ENCODE results near the gene STK11. TPM values are rescaled to one million over a fixed set of nuclear protein-coding genes. Genes with fewer than 3 reads are reported as not detected.

Gene STK11
- total RNA-seq, 4 donors from 2014 or later, result 98.4 to 135 (median 117) TPM

DNA sequence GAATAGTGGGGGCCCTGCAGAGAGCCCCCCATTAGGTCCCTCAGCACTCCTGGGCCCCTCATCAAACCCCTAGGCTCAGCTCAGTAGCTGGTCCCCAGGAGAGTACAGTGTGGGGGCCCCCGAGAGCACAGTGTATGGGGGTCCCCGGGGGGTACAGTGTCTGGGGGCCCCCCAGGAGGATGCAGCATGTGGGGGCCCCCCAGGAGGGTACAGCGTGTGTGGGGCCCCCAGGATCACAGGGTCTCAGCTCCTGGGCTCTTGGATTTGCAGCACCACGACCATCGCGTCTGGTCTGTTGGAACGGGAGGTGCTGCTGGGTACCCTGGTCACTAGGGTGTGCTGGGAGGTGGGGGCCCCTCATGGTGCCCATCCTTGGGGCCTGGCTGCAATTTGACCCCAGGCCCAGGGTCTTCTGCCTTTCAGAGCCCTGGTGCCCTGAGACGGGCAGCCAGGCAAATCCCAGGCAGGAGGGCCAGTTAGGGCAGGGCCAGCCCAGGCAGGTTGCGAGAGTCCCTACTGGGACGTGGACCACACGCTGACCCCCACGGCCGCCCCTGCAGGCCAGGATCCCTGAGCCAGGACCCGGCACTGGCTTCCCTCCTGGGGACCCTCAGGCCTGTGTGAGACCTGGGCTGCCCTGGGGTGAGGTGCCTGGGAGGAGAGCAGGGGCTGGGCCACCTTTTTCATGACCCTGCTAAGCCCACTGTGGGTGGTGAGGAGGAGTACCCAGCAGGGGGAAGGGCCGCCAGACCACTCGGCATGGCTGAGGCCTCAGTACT lies 18.7 kb downstream of the STK11 start:
- Histone ChIP-seq H3K27ac (no peak overlapping the region), H3K36me3 (peaks cover 0 to 84% (median 0%) of the 10 kb centered on the region in 3 donors), H3K27me3 (no peaks in the 10 kb centered on the region), H3K4me3 (no peak overlapping the region), H3K4me1 (no peaks in the 10 kb centered on the region), H3K9me3 (no peaks in the 10 kb centered on the region)
- TF ChIP-seq, protein P1, sequence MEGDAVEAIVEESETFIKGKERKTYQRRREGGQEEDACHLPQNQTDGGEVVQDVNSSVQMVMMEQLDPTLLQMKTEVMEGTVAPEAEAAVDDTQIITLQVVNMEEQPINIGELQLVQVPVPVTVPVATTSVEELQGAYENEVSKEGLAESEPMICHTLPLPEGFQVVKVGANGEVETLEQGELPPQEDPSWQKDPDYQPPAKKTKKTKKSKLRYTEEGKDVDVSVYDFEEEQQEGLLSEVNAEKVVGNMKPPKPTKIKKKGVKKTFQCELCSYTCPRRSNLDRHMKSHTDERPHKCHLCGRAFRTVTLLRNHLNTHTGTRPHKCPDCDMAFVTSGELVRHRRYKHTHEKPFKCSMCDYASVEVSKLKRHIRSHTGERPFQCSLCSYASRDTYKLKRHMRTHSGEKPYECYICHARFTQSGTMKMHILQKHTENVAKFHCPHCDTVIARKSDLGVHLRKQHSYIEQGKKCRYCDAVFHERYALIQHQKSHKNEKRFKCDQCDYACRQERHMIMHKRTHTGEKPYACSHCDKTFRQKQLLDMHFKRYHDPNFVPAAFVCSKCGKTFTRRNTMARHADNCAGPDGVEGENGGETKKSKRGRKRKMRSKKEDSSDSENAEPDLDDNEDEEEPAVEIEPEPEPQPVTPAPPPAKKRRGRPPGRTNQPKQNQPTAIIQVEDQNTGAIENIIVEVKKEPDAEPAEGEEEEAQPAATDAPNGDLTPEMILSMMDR (IDR thresholded peaks at IDR 0.05), result no peak
- TF ChIP-seq POLR2A (IDR thresholded peaks at IDR 0.05), result no peak
- DNase-seq, result no peak

DNA sequence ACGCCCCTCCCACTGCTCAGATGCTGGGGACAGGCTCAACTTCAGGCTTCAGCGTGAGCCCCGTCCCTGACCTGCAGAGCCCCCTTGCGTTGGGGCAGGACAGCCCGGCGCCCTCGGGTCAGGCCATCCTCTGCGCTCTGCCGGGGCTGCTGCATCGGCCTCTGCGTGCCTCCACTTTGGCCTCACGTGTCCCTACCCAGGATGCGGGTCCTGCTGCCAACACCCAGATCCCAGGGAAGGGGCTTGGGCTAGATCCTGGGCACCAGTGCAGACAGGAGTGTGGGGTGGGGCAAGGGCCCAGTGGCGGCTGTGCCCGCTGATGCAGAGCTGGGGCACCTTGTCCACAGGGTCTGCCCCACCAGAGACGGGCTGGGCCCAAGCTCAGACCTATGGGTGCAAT lies 19.3 kb downstream of the STK11 start:
- H3K4me3 ChIP-seq, result no peak overlapping the region
- H3K27me3 ChIP-seq, result no peaks in the 10 kb centered on the region
- H3K36me3 ChIP-seq, result peaks cover 0 to 81% (median 0%) of the 10 kb centered on the region in 3 donors
- TF ChIP-seq, protein P1 (IDR thresholded peaks at IDR 0.05), result no peak
- TF ChIP-seq POLR2A (IDR thresholded peaks at IDR 0.05), result no peak
- no peak overlapping the region for H3K27ac ChIP-seq
- H3K9me3 ChIP-seq, result no peaks in the 10 kb centered on the region
- no peaks in the 10 kb centered on the region for H3K4me1 ChIP-seq
- DNase-seq, result no peak

DNA sequence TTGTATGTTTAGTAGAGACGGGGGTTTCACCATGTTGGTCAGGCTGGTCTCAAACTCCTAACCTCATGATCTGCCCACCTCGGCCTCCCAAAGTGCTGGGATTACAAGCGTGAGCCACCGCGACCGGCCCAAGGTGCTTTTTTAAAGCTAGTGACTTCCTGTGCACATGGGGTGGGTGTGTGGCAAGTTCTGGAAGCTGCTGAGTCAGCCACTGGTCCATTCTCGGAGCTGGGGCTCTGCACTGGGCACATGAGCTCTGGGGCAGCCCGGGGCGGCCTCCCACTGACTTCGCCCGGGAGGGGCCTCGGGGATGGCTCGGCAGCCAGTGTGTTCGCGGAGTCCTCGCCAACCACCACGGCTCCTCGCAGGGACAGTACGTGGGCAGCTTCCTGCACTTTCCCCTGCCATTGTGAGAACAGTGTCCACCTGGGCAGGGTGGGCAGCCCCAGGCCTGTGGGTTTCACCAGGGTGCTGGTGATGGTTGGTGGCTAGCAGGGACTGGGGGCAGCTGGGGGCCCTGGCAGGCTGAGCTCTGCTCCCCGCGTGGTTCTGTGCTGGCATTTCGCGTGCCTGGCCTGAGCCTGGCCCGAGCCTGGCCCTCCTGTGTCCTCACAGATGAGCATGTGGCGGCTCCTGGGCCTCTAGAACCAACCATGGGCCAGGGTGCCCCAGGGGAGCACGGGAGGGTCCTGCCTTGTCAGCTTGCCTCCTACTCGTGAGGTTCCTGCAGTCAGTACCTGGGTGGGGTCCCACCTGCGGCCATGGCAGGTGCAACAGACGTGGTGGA lies 20.1 kb downstream of the STK11 start:
- H3K4me3 ChIP-seq, result no peak overlapping the region
- no peaks in the 10 kb centered on the region for H3K9me3 ChIP-seq
- H3K36me3 ChIP-seq, result peaks cover 0 to 73% (median 0%) of the 10 kb centered on the region in 3 donors
- no peak for DNase-seq
- TF ChIP-seq, protein P1 (IDR thresholded peaks at IDR 0.05), result no peak
- TF ChIP-seq POLR2A (IDR thresholded peaks at IDR 0.05), result no peak
- H3K27me3 ChIP-seq, result no peaks in the 10 kb centered on the region
- H3K27ac ChIP-seq, result no peak overlapping the region
- no peaks in the 10 kb centered on the region for H3K4me1 ChIP-seq

DNA sequence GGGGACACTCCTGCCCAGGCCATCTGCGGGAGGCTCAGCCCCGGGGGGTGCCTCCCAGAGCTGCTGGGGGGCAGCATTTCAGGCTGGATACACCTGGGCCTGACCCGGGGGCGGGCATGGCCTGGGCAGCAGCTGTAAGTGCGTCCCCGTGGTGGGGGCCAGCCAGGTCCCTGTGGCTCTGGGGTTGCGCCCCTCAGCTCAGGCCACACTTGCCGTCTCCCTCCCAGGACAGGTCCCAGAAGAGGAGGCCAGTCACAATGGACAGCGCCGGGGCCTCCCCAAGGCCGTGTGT lies 20.6 kb downstream of the STK11 start:
- Histone ChIP-seq H3K27me3 (no peaks in the 10 kb centered on the region), H3K36me3 (peaks cover 0 to 68% (median 0%) of the 10 kb centered on the region in 3 donors), H3K4me1 (no peaks in the 10 kb centered on the region), H3K27ac (no peak overlapping the region), H3K4me3 (no peak overlapping the region), H3K9me3 (no peaks in the 10 kb centered on the region)
- no peak for DNase-seq
- TF ChIP-seq, protein P1 (IDR thresholded peaks at IDR 0.05), result no peak
- no peak for TF ChIP-seq POLR2A (IDR thresholded peaks at IDR 0.05)

DNA sequence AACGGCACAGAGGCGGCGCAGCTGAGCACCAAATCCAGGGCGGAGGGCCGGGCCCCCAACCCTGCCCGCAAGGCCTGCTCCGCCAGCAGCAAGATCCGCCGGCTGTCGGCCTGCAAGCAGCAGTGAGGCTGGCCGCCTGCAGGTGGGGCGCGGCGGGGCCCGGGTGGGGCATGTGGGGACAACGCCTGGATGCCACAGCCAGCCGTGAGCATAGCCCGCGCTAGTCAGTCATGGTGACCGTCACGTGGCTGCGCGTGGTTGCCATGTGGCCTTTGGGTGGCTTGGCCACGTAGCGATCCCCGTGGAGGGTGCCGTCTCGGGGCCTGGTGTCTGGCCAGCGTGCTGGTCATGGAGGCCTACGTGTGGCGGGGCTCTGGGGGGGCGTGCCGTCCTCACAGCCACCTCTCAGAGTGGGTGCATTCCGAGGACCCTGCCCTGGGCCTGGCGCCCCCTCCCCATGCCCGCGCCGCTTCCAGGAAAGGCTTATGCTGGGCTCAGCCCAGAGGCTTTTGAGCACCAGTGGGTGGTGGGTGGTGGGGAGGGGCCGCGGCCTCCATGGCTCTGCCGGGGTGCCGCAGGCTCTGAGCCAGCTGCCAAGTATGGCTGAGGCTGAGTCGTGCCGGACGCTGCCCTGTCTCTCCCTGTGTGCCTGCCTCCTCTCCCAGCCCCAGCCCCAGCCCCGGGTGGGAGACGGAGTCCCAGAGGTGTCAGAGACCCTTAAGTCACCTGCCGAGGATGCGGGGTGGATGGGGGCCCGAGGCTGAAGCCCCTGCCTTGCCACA lies 21.1 kb downstream of the STK11 start:
- H3K9me3 ChIP-seq, result no peaks in the 10 kb centered on the region
- TF ChIP-seq, protein P1 (IDR thresholded peaks at IDR 0.05), result no peak
- no peak for TF ChIP-seq POLR2A (IDR thresholded peaks at IDR 0.05)
- DNase-seq, result no peak
- peaks cover 0 to 63% (median 0%) of the 10 kb centered on the region in 3 donors for H3K36me3 ChIP-seq
- no peak overlapping the region for H3K4me3 ChIP-seq
- H3K27me3 ChIP-seq, result no peaks in the 10 kb centered on the region
- no peak overlapping the region for H3K27ac ChIP-seq
- no peaks in the 10 kb centered on the region for H3K4me1 ChIP-seq
